ENCODE measurements around the gene SLC51B. TPM values are rescaled to one million over a fixed set of nuclear protein-coding genes. Genes with fewer than 3 reads are reported as not detected.

SLC51B gene
- total RNA-seq, 2 donors from 2014 or later, result not detected

GRCh38 chr15:65055201-65055870 lies 10.1 kb downstream of the SLC51B start:
- Histone ChIP-seq H3K36me3 (peaks cover 64% of the 10 kb centered on the region), H3K9me3 (no peaks in the 10 kb centered on the region), H3K27me3 (replicated peaks; ENCODE audit: insufficient read depth) (no peaks in the 10 kb centered on the region), H3K27ac (peak overlapping the region; percentile 97 to 99), H3K4me1 (ENCODE audit: control insufficient read depth in 1 of 2, low read depth in 2 of 2) (peaks cover 41 to 83% of the 10 kb centered on the region in 2 donors), H3K4me3 (no peak overlapping the region)
- TF ChIP-seq, protein P1, sequence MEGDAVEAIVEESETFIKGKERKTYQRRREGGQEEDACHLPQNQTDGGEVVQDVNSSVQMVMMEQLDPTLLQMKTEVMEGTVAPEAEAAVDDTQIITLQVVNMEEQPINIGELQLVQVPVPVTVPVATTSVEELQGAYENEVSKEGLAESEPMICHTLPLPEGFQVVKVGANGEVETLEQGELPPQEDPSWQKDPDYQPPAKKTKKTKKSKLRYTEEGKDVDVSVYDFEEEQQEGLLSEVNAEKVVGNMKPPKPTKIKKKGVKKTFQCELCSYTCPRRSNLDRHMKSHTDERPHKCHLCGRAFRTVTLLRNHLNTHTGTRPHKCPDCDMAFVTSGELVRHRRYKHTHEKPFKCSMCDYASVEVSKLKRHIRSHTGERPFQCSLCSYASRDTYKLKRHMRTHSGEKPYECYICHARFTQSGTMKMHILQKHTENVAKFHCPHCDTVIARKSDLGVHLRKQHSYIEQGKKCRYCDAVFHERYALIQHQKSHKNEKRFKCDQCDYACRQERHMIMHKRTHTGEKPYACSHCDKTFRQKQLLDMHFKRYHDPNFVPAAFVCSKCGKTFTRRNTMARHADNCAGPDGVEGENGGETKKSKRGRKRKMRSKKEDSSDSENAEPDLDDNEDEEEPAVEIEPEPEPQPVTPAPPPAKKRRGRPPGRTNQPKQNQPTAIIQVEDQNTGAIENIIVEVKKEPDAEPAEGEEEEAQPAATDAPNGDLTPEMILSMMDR (IDR thresholded peaks at IDR 0.05), result no peak
- ATAC-seq (ENCODE audit: insufficient number of reproducible peaks, low FRiP score, low read depth) (no peak), DNase-seq (ENCODE audit: low spot score) (no peak)

DNA sequence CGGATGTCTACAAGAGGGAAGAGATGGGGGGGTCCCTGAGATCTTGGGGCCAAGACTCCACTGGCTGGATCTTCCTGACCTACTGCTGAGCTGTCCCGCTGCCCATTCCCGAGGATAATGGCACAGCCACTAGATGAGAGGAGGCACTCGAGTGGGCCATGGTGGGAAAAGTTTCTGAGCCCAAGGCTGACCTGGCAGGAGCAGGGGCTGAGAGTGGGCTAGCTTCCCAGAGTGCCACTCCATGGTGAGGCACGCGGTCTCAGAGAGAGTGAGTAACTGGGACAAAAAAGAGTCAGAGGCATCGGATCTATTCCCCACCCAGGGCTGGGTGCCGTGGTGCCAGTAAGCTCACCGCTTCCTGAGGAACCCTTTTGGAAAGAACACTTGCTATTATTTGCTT lies 10.9 kb downstream of the SLC51B start:
- ATAC-seq (ENCODE audit: insufficient number of reproducible peaks, low FRiP score, low read depth), result no peak
- no peaks in the 10 kb centered on the region for H3K9me3 ChIP-seq
- H3K27ac ChIP-seq, result peak overlapping the region; percentile 97 to 99
- H3K27me3 ChIP-seq (replicated peaks; ENCODE audit: insufficient read depth), result no peaks in the 10 kb centered on the region
- TF ChIP-seq, protein P1 (IDR thresholded peaks at IDR 0.05), result no peak
- H3K4me3 ChIP-seq, result no peak overlapping the region
- peaks cover 63% of the 10 kb centered on the region for H3K36me3 ChIP-seq
- peaks cover 46 to 83% of the 10 kb centered on the region in 2 donors for H3K4me1 ChIP-seq (ENCODE audit: control insufficient read depth in 1 of 2, low read depth in 2 of 2)
- DNase-seq (ENCODE audit: low spot score), result no peak

DNA sequence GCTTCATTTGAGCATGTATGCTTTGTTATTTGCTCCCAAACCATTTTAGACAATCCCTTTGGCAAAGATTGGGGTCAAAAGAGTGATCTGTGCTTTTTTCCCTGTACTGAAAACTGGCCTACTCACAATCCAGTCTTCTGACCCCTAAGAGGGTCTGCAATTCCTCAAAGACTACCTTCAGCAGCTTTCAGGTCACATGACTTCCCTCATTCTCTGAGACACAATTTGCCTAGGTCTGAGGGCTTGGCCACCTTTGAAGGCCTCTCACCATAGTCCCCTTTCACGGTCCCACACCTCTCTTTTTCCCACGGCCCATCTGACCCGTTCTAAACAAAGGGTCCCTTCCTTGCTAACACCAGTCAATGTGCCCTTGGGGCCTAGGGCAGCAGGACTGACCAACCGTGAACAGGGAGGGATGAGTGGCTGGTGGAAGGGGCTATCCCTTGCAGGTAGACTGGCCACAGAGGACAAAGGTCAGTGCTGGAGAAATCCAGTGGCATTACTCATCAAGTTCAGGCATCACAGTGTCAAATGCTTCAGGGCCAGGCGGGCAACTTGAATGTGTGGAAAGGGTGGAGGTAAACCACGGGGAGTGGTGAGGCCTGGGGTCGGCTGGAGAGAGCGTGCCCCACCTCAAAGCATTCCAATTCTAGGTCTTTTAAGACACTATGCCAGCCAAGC lies 11.8 kb downstream of the SLC51B start:
- no peak for DNase-seq (ENCODE audit: low spot score)
- Histone ChIP-seq H3K36me3 (peaks cover 58% of the 10 kb centered on the region), H3K4me3 (no peak overlapping the region), H3K4me1 (ENCODE audit: control insufficient read depth in 1 of 2, low read depth in 2 of 2) (peaks cover 52 to 86% of the 10 kb centered on the region in 2 donors), H3K9me3 (no peaks in the 10 kb centered on the region), H3K27me3 (replicated peaks; ENCODE audit: insufficient read depth) (no peaks in the 10 kb centered on the region), H3K27ac (peak overlapping the region; percentile 97 to 99)
- TF ChIP-seq, protein P1 (IDR thresholded peaks at IDR 0.05), result no peak
- ATAC-seq (ENCODE audit: insufficient number of reproducible peaks, low FRiP score, low read depth), result no peak

DNA sequence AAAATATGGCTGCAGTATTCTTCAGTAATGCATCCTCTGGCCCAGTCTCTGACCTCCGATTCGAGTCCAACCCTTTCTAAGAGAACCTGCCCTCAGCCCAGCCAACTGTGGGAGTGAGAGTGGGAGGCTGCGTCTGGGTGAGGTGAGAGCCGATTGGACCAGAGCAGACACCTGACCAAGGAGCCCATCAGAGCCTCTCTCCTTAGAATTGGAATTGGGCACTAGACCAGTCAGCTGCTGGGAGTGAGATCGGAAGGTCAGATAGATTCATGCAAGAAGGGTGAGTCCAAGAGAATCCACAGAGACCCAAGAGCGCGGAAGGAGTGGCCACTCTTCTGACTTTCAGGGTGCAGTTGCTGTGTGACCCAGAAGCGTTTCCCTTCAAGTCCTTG lies 12.4 kb downstream of the SLC51B start:
- H3K36me3 ChIP-seq, result peaks cover 60% of the 10 kb centered on the region
- TF ChIP-seq, protein P1 (IDR thresholded peaks at IDR 0.05), result no peak
- no peak overlapping the region for H3K4me3 ChIP-seq
- no peak for DNase-seq (ENCODE audit: low spot score)
- H3K27ac ChIP-seq, result peak overlapping the region; percentile 97 to 99
- ATAC-seq (ENCODE audit: insufficient number of reproducible peaks, low FRiP score, low read depth), result no peak
- H3K27me3 ChIP-seq (replicated peaks; ENCODE audit: insufficient read depth), result no peaks in the 10 kb centered on the region
- peaks cover 57 to 92% of the 10 kb centered on the region in 2 donors for H3K4me1 ChIP-seq (ENCODE audit: control insufficient read depth in 1 of 2, low read depth in 2 of 2)
- H3K9me3 ChIP-seq, result no peaks in the 10 kb centered on the region

Measured in thoracic aorta (tissue), 2 donors.